NCI-H345 treated with DMSO at 0.1 percent for 48 hours (cell line): ENCODE measurements around the gene TANC1.
A peak's percentile ranks its signal among the peaks of the same experiment; 100 is the strongest.

Source experiments
- DNase-seq: peaks from one replicate; lab custom pipeline; 2025; ENCODE audit not compliant: unreplicated experiment; lab: John Stamatoyannopoulos, UW

The TANC1 gene

GRCh38 chr2:158968396-158969161 lies at the start of gene TANC1:
TANC1 (plus strand) TSS chr2:158968640; CDS start chr2:159065911, 97,271 bp downstream.
- DNase-seq: peak; percentile 67

GRCh38 chr2:158921599-158922408 lies 46.6 kb upstream of the TANC1 start:
- no peak for DNase-seq

GRCh38 chr2:158922601-158923000 lies 45.8 kb upstream of the TANC1 start:
- no peak for DNase-seq

GRCh38 chr2:158923180-158923594 lies 45.3 kb upstream of the TANC1 start:
- peak; percentile 31 for DNase-seq

GRCh38 chr2:158923641-158924040 lies 44.8 kb upstream of the TANC1 start:
- DNase-seq: no peak

GRCh38 chr2:158926478-158926948 lies 41.9 kb upstream of the TANC1 start:
- DNase-seq: no peak

GRCh38 chr2:158928515-158928914 lies 39.9 kb upstream of the TANC1 start:
- no peak for DNase-seq

GRCh38 chr2:158928965-158929364 lies 39.5 kb upstream of the TANC1 start:
- DNase-seq: no peak

GRCh38 chr2:158931572-158931971 lies 36.9 kb upstream of the TANC1 start:
- DNase-seq: no peak

- DNase-seq: no peak
Observed at GRCh38 chr2:158932131-158932645, 36.3 kb upstream of the TANC1 start.

GRCh38 chr2:158934170-158934569 lies 34.3 kb upstream of the TANC1 start:
- DNase-seq: no peak

- no peak for DNase-seq
Observed at GRCh38 chr2:158935617-158936016, 32.8 kb upstream of the TANC1 start.

GRCh38 chr2:158936978-158937377 lies 31.5 kb upstream of the TANC1 start:
- DNase-seq: no peak

GRCh38 chr2:158940356-158940755 lies 28.1 kb upstream of the TANC1 start:
- DNase-seq: no peak

- DNase-seq: no peak
Observed at GRCh38 chr2:158943973-158944372, 24.5 kb upstream of the TANC1 start.

- no peak for DNase-seq
Observed at GRCh38 chr2:158948964-158949699, 19.3 kb upstream of the TANC1 start.

GRCh38 chr2:158953454-158953853 lies 15.0 kb upstream of the TANC1 start:
- no peak for DNase-seq

GRCh38 chr2:158953926-158954763 lies 14.3 kb upstream of the TANC1 start:
- peak; percentile 71 for DNase-seq

GRCh38 chr2:158955842-158956365 lies 12.5 kb upstream of the TANC1 start:
- no peak for DNase-seq

GRCh38 chr2:158958365-158958764 lies 10.1 kb upstream of the TANC1 start:
- DNase-seq: no peak
